CD14-positive monocyte (primary cell): Measurements from ENCODE around the gene ZNF343. TPM values are rescaled to one million over a fixed set of nuclear protein-coding genes. Genes with fewer than 3 reads are reported as not detected.

ENCODE experiments used
- DNase-seq, 3 donors: peaks; one replicate each; pipeline ENCODE4 v3.0.0-alpha.2; 2011 to 2022
- H2AFZ ChIP-seq: 2 replicates; pipeline ENCODE4 v1.6.0; 2012; ENCODE audit warnings: mild to moderate bottlenecking, low read depth, low read length, inconsistent platforms; ENCODE audit not compliant: insufficient read depth, poor library complexity, severe bottlenecking
- H3K27ac ChIP-seq, 2 donors: 1 replicate in 1 of 2; 2 replicates in 1 of 2; pipeline ENCODE4 v1.5.1; 2012 to 2013; ENCODE audit warnings: low read length in 2 of 2, control low read depth in 1 of 2, inconsistent platforms in 1 of 2, low read depth in 1 of 2, mild to moderate bottlenecking in 1 of 2
- H3K27me3 ChIP-seq, 2 donors: one replicate each; pipeline versions ENCODE4 v1.6.0 to v1.6.1; 2011 to 2013; ENCODE audit warnings: low read length in 2 of 2; ENCODE audit not compliant: control insufficient read depth in 2 of 2, insufficient read depth in 2 of 2
- H3K36me3 ChIP-seq, 2 donors: replicated peaks in 1 of 2; 1 replicate in 1 of 2; 2 replicates in 1 of 2; pipeline versions ENCODE4 v1.5.1 to v1.6.1; 2012 to 2013; ENCODE audit warnings: low read length in 2 of 2, control low read depth in 1 of 2, inconsistent platforms in 1 of 2, mild to moderate bottlenecking in 1 of 2; ENCODE audit not compliant: insufficient read depth in 2 of 2, control insufficient read depth in 1 of 2
- H3K4me1 ChIP-seq, 2 donors: 1 replicate in 1 of 2; 2 replicates in 1 of 2; pipeline versions ENCODE4 v1.5.1 to v1.6.1; 2012 to 2013; ENCODE audit warnings: low read length in 2 of 2, control low read depth in 1 of 2, inconsistent platforms in 1 of 2, mild to moderate bottlenecking in 1 of 2, moderate library complexity in 1 of 2; ENCODE audit not compliant: insufficient read depth in 2 of 2, control insufficient read depth in 1 of 2
- H3K4me2 ChIP-seq: replicated peaks from 2 replicates; pipeline ENCODE3; 2012; ENCODE audit warnings: low read length, moderate library complexity, mild to moderate bottlenecking; ENCODE audit not compliant: poor library complexity, severe bottlenecking; ENCODE audit errors: extremely low read depth
- H3K4me3 ChIP-seq, 3 experiments: fragments of 200-600 bp in 1 of 3; sonication (generic) in 1 of 3; replicated peaks in 1 of 3; 1 replicate in 2 of 3; 2 replicates in 1 of 3; pipeline ENCODE4 v1.5.1; 2011 to 2013; ENCODE audit warnings: low read length in 3 of 3, mild to moderate bottlenecking in 3 of 3, control low read depth in 2 of 3, low read depth in 2 of 3, inconsistent platforms in 1 of 3, moderate library complexity in 1 of 3
- H3K79me2 ChIP-seq: 2 replicates; pipeline ENCODE4 v1.6.0; 2012; ENCODE audit warnings: mild to moderate bottlenecking, control low read depth, inconsistent platforms, low read length, moderate library complexity; ENCODE audit not compliant: insufficient read depth
- H3K9ac ChIP-seq: 2 replicates; pipeline ENCODE4 v1.6.0; 2017; ENCODE audit warnings: low read length, mild to moderate bottlenecking; ENCODE audit not compliant: insufficient read depth, poor library complexity, severe bottlenecking
- H3K9me3 ChIP-seq, 2 donors: replicated peaks in 1 of 2; 1 replicate in 1 of 2; 2 replicates in 1 of 2; pipeline versions ENCODE4 v1.5.1 to v1.6.1; 2012 to 2013; ENCODE audit warnings: low read length in 2 of 2, control low read depth in 1 of 2; ENCODE audit not compliant: control insufficient read depth in 1 of 2, insufficient read depth in 1 of 2
- H4K20me1 ChIP-seq: 2 replicates; pipeline ENCODE4 v1.6.0; 2012; ENCODE audit warnings: mild to moderate bottlenecking, low read length, control low read depth, moderate library complexity; ENCODE audit not compliant: insufficient read depth
- H3K27ac Mint-ChIP-seq, 7 donors: one replicate each; pipeline ENCODE4 v1.8.0; 2020; ENCODE audit warnings: mild to moderate bottlenecking in 7 of 7, mixed read lengths in 7 of 7, moderate library complexity in 6 of 7, inconsistent platforms in 2 of 7
- H3K27me3 Mint-ChIP-seq, 3 donors: one replicate each; pipeline ENCODE4 v1.8.0; 2021 to 2022; ENCODE audit warnings: low read depth in 3 of 3, mild to moderate bottlenecking in 3 of 3, mixed read lengths in 3 of 3, moderate library complexity in 3 of 3, inconsistent platforms in 1 of 3
- H3K36me3 Mint-ChIP-seq, 2 donors: one replicate each; pipeline ENCODE4 v1.8.0; 2020; ENCODE audit warnings: mixed read lengths in 2 of 2, inconsistent platforms in 1 of 2, mild to moderate bottlenecking in 1 of 2
- H3K4me1 Mint-ChIP-seq: one replicate; pipeline ENCODE4 v1.8.0; 2020; ENCODE audit warnings: mild to moderate bottlenecking, mixed read lengths
- H3K4me3 Mint-ChIP-seq, 2 donors: one replicate each; pipeline ENCODE4 v1.8.0; 2020; ENCODE audit warnings: mild to moderate bottlenecking in 2 of 2, mixed read lengths in 2 of 2, moderate library complexity in 1 of 2
- H3K9me3 Mint-ChIP-seq, 7 donors: one replicate each; pipeline ENCODE4 v1.8.0; 2020 to 2022; ENCODE audit warnings: mixed read lengths in 7 of 7, mild to moderate bottlenecking in 6 of 7, moderate library complexity in 6 of 7, inconsistent platforms in 2 of 7
- CTCF ChIP-seq: fragments of 200-600 bp; IDR thresholded peaks from one replicate; pipeline ENCODE4 v1.8.0; 2022; ENCODE audit warnings: antibody characterized with exemption, mild to moderate bottlenecking
- WGBS: methylation state at CpG from one replicate; pipeline ENCODE4 v1.1.5; 2013; ENCODE audit warnings: missing lambda C conversion rate; ENCODE audit not compliant: insufficient coverage; 5-methylcytosine and 5-hydroxymethylcytosine counted together
- intact Hi-C, 2 donors: fragments of 100-400 bp; cut with micrococcal nuclease; formaldehyde crosslinking; loops; one replicate each; pipeline versions ENCODE4 v1.15.0 to v1.15.1; 2023
- polyA plus RNA-seq, 3 donors: library from polyadenylated mRNA; depleted of rRNA in 1 of 3; unstranded in 2 of 3; stranded (reverse) in 1 of 3; fragments of 300-500 nt in 2 of 3; fragments of >200 nt in 1 of 3; fragmentation: Illumina TruSeq in 2 of 3; gene quantifications; 1 replicate in 2 of 3; 2 replicates in 1 of 3; pipeline ENCODE4 v1.2.3, GENCODE V29; 2012 to 2021

Gene ZNF343
- polyA plus RNA-seq, 3 donors, result 1.3 to 6.7 (median 1.3) TPM

- no peaks in the 10 kb centered on the region for H3K9me3 ChIP-seq
- WGBS, result 93% methylated on average over 2 of the region's 12 CpGs
- Mint-ChIP-seq H3K4me3 (no peak overlapping the region), H3K27ac (no peak overlapping the region), H3K27me3 (peaks cover 24 to 45% (median 30%) of the 10 kb centered on the region in 3 donors), H3K4me1 (no peaks in the 10 kb centered on the region), H3K9me3 (peaks cover 0 to 3% (median 0%) of the 10 kb centered on the region in 7 donors), H3K36me3 (no peaks in the 10 kb centered on the region)
- H4K20me1 ChIP-seq, result no peaks in the 10 kb centered on the region
- H3K9ac ChIP-seq, result no peak overlapping the region
- intact Hi-C loops, result no loop called here
- TF ChIP-seq CTCF, result no peak
- H2AFZ ChIP-seq, result no peak overlapping the region
- H3K4me2 ChIP-seq, result no peak overlapping the region
- H3K27ac ChIP-seq, result no peak overlapping the region
- peaks cover 0 to 5% of the 10 kb centered on the region in 2 donors for H3K27me3 ChIP-seq
- no peak overlapping the region for H3K4me3 ChIP-seq
- no peak for DNase-seq
- no peaks in the 10 kb centered on the region for H3K79me2 ChIP-seq
- no peaks in the 10 kb centered on the region for H3K4me1 ChIP-seq
- H3K36me3 ChIP-seq, result no peaks in the 10 kb centered on the region
Observed at GRCh38 chr20:2538356-2538755, 29.6 kb upstream of the ZNF343 start.

- Mint-ChIP-seq H3K9me3 (peaks cover 0 to 3% (median 0%) of the 10 kb centered on the region in 7 donors), H3K4me3 (no peak overlapping the region), H3K36me3 (no peaks in the 10 kb centered on the region), H3K27me3 (peaks cover 24 to 49% (median 30%) of the 10 kb centered on the region in 3 donors), H3K27ac (peak overlapping the region in 1 of 7 donors; percentile 44), H3K4me1 (no peaks in the 10 kb centered on the region)
- H3K4me3 ChIP-seq, result no peak overlapping the region
- no peak for TF ChIP-seq CTCF
- WGBS, result no CpG with 5 or more reads among the region's 5 CpGs
- H4K20me1 ChIP-seq, result no peaks in the 10 kb centered on the region
- no peak overlapping the region for H2AFZ ChIP-seq
- no peaks in the 10 kb centered on the region for H3K9me3 ChIP-seq
- no peaks in the 10 kb centered on the region for H3K36me3 ChIP-seq
- no peak overlapping the region for H3K9ac ChIP-seq
- H3K79me2 ChIP-seq, result no peaks in the 10 kb centered on the region
- no peaks in the 10 kb centered on the region for H3K4me1 ChIP-seq
- H3K27me3 ChIP-seq, result peaks cover 0 to 3% of the 10 kb centered on the region in 2 donors
- no peak overlapping the region for H3K4me2 ChIP-seq
- no peak overlapping the region for H3K27ac ChIP-seq
- intact Hi-C loops, result no loop called here
- DNase-seq, result no peak
Observed at GRCh38 chr20:2537101-2537500, 28.4 kb upstream of the ZNF343 start.
